H9 (cell line): Measurements from ENCODE around the gene FAM81A. TPM values are rescaled to one million over a fixed set of nuclear protein-coding genes. Genes with fewer than 3 reads are reported as not detected.

ENCODE experiments used
- DNase-seq: peaks from one replicate; pipeline ENCODE4 v3.0.0-alpha.2; 2017
- H2AFZ ChIP-seq: one replicate; pipeline ENCODE4 v1.6.1; 2013; ENCODE audit warnings: mild to moderate bottlenecking, low read length, control low read depth, moderate library complexity
- H2AK5ac ChIP-seq: 2 replicates; pipeline ENCODE4 v1.6.1; 2013; ENCODE audit warnings: low read length, control low read depth, mixed read lengths; ENCODE audit not compliant: insufficient read length
- H2BK120ac ChIP-seq: one replicate; pipeline ENCODE4 v1.6.1; 2013; ENCODE audit warnings: low read depth, mild to moderate bottlenecking, low read length, control low read depth, inconsistent platforms; ENCODE audit not compliant: poor library complexity, severe bottlenecking
- H2BK12ac ChIP-seq: 2 replicates; pipeline ENCODE4 v1.6.1; 2013; ENCODE audit warnings: low read length, control low read depth, mixed read lengths, low read depth; ENCODE audit not compliant: insufficient read length
- H2BK15ac ChIP-seq: 2 replicates; pipeline ENCODE4 v1.6.1; 2013; ENCODE audit warnings: low read depth, low read length, control low read depth
- H2BK20ac ChIP-seq: one replicate; pipeline ENCODE4 v1.6.1; 2013; ENCODE audit warnings: low read depth, mild to moderate bottlenecking, low read length, control low read depth, inconsistent platforms; ENCODE audit not compliant: poor library complexity, severe bottlenecking
- H2BK5ac ChIP-seq: 2 replicates; pipeline ENCODE4 v1.6.1; 2013; ENCODE audit warnings: low read length, control low read depth, mixed read lengths; ENCODE audit not compliant: insufficient read length
- H3K14ac ChIP-seq: 2 replicates; pipeline ENCODE4 v1.6.1; 2013; ENCODE audit warnings: low read length, control low read depth; ENCODE audit not compliant: insufficient read depth
- H3K18ac ChIP-seq: 2 replicates; pipeline ENCODE4 v1.6.1; 2013; ENCODE audit warnings: low read depth, mild to moderate bottlenecking, mixed read lengths, low read length, control low read depth; ENCODE audit not compliant: insufficient read length
- H3K23ac ChIP-seq: 2 replicates; pipeline ENCODE4 v1.6.1; 2013; ENCODE audit warnings: low read length, control low read depth, mixed read lengths, low read depth; ENCODE audit not compliant: insufficient read length
- H3K23me2 ChIP-seq: 2 replicates; pipeline ENCODE4 v1.6.1; 2013; ENCODE audit warnings: low read depth, mild to moderate bottlenecking, mixed read lengths, low read length, control low read depth; ENCODE audit not compliant: insufficient read length, poor library complexity, severe bottlenecking
- H3K27ac ChIP-seq: 2 replicates; pipeline ENCODE4 v1.5.1; 2013; ENCODE audit warnings: low read length, control low read depth, mixed read lengths, low read depth; ENCODE audit not compliant: insufficient read length
- H3K27me3 ChIP-seq: 2 replicates; pipeline ENCODE4 v1.6.1; 2013; ENCODE audit warnings: low read length, control low read depth, inconsistent platforms; ENCODE audit not compliant: insufficient read depth
- H3K4ac ChIP-seq: 2 replicates; pipeline ENCODE4 v1.6.1; 2013; ENCODE audit warnings: low read depth, mild to moderate bottlenecking, control low read depth, inconsistent platforms, low read length, moderate library complexity
- H3K4me1 ChIP-seq: 2 replicates; pipeline ENCODE4 v1.6.1; 2013; ENCODE audit warnings: low read length, control low read depth, inconsistent platforms; ENCODE audit not compliant: insufficient read depth
- H3K4me2 ChIP-seq: 2 replicates; pipeline ENCODE4 v1.6.1; 2013; ENCODE audit warnings: low read length, control low read depth, mixed read lengths; ENCODE audit not compliant: insufficient read length, insufficient read depth
- H3K56ac ChIP-seq: 2 replicates; pipeline ENCODE4 v1.6.1; 2013; ENCODE audit warnings: low read depth, mild to moderate bottlenecking, mixed read lengths, low read length, control low read depth; ENCODE audit not compliant: insufficient read length
- H3K79me1 ChIP-seq: 2 replicates; pipeline ENCODE4 v1.6.1; 2013; ENCODE audit warnings: low read depth, mild to moderate bottlenecking, moderate library complexity, low read length, control low read depth, inconsistent platforms; ENCODE audit not compliant: insufficient read depth, poor library complexity, severe bottlenecking
- H3K79me2 ChIP-seq: 2 replicates; pipeline ENCODE4 v1.6.1; 2013; ENCODE audit warnings: low read length, control low read depth, inconsistent platforms; ENCODE audit not compliant: insufficient read depth
- H3K9ac ChIP-seq: 2 replicates; pipeline ENCODE4 v1.6.1; 2013; ENCODE audit warnings: low read length, control low read depth, mixed read lengths; ENCODE audit not compliant: insufficient read length; ENCODE audit errors: extremely low read depth
- H3K9me3 ChIP-seq: one replicate; pipeline ENCODE4 v1.6.1; 2013; ENCODE audit warnings: low read depth, low read length, inconsistent platforms; ENCODE audit not compliant: control insufficient read depth
- H3T11ph ChIP-seq: one replicate; pipeline ENCODE4 v1.6.1; 2013; ENCODE audit warnings: mild to moderate bottlenecking, low read length, control low read depth, inconsistent platforms
- H4K20me1 ChIP-seq: one replicate; pipeline ENCODE4 v1.6.1; 2013; ENCODE audit not compliant: control insufficient read depth, insufficient read length, insufficient read depth
- H4K5ac ChIP-seq: 2 replicates; pipeline ENCODE4 v1.6.1; 2013; ENCODE audit warnings: low read depth, mild to moderate bottlenecking, mixed read lengths, low read length, control low read depth; ENCODE audit not compliant: insufficient read length
- H4K8ac ChIP-seq: replicated peaks from 2 replicates; pipeline ENCODE4 v1.6.1; 2013; ENCODE audit warnings: low read length, control low read depth, mixed read lengths, low read depth; ENCODE audit not compliant: insufficient read length
- H4K91ac ChIP-seq: 2 replicates; pipeline ENCODE4 v1.6.1; 2013; ENCODE audit warnings: low read depth, mild to moderate bottlenecking, moderate library complexity, mixed read lengths, low read length, control low read depth; ENCODE audit not compliant: insufficient read length
- H3K27ac Mint-ChIP-seq, 3 experiments: 2 replicates in 2 of 3; 3 replicates in 1 of 3; pipeline ENCODE4 v1.8.0; 2020 to 2021; ENCODE audit warnings: mixed read lengths in 3 of 3, mild to moderate bottlenecking in 1 of 3, moderate library complexity in 1 of 3
- H3K27me3 Mint-ChIP-seq: 2 replicates; pipeline ENCODE4 v1.8.0; 2021; ENCODE audit warnings: low read depth, mild to moderate bottlenecking, moderate library complexity, mixed read lengths
- H3K36me3 Mint-ChIP-seq, 3 experiments: 2 replicates in 2 of 3; 3 replicates in 1 of 3; pipeline ENCODE4 v1.8.0; 2020 to 2021; ENCODE audit warnings: low read depth in 3 of 3, mixed read lengths in 3 of 3; ENCODE audit not compliant: insufficient read depth in 1 of 3
- H3K4me1 Mint-ChIP-seq, 2 experiments: 2 replicates each; pipeline ENCODE4 v1.8.0; 2020; ENCODE audit warnings: mixed read lengths in 2 of 2
- H3K4me3 Mint-ChIP-seq, 2 experiments: 2 replicates in 1 of 2; 3 replicates in 1 of 2; pipeline ENCODE4 v1.8.0; 2020 to 2021; ENCODE audit warnings: mild to moderate bottlenecking in 2 of 2, mixed read lengths in 2 of 2, moderate library complexity in 1 of 2
- H3K9me3 Mint-ChIP-seq, 2 experiments: 2 replicates in 1 of 2; 3 replicates in 1 of 2; pipeline ENCODE4 v1.8.0; 2020; ENCODE audit warnings: mild to moderate bottlenecking in 2 of 2, mixed read lengths in 2 of 2, moderate library complexity in 1 of 2
- whole genome bisulfite sequencing: extraction: QIAGEN DNeasy Blood & Tissue Kit; methylation state at CpG from one replicate; pipeline ENCODE4 v1.1.7; 2013; ENCODE audit warnings: missing lambda C conversion rate, low lambda C conversion rate, mixed read lengths; ENCODE audit not compliant: insufficient read length; ENCODE audit errors: extremely low coverage; 5-methylcytosine and 5-hydroxymethylcytosine counted together
- total RNA-seq: library from RNA; stranded (reverse); gene quantifications from 2 replicates; pipeline ENCODE4 v1.2.1, GENCODE V29; 2021
- TF ChIP-seq, protein P1 (sequence below): fragments of 200-600 bp; sonication (generic); conservative IDR thresholded peaks from 3 replicates; pipeline ENCODE4 v1.8.0; 2021; ENCODE audit warnings: antibody characterized with exemption, mild to moderate bottlenecking

Gene FAM81A
- total RNA-seq, 1 experiment from 2014 or later: 1.7 TPM

DNA sequence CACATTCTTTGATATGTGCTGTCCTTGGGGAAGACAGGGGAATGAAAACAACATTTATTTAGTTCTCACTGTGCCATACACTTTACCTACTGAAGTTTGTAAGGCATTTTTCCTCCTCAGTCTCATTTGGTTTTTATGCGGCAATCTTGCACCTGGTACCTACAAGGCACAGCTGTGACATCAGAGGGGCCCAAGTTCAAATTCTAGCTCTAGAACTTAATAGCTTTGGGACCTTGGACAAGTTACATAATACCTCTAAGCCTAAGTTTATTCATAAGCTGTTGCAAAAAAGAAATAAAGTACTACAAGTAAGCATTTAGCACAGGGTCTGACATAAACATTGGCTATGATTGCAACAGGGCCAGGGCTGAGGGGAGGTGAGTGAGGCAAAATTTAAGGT lies 5.6 kb upstream of the FAM81A start:
- no peak overlapping the region for H2BK20ac ChIP-seq
- peaks cover 40% of the 10 kb centered on the region for H3K27me3 Mint-ChIP-seq
- peaks cover 8 to 9% of the 10 kb centered on the region in 2 experiments; a peak in 1 of 5 replicates for H3K9me3 Mint-ChIP-seq
- H2BK15ac ChIP-seq: no peak overlapping the region
- no peak for DNase-seq
- peaks cover 13% of the 10 kb centered on the region for H3K27me3 ChIP-seq
- no peaks in the 10 kb centered on the region for H3K4me1 ChIP-seq
- H4K5ac ChIP-seq: no peak overlapping the region
- no peak overlapping the region for H4K91ac ChIP-seq
- peaks cover 3% of the 10 kb centered on the region for H3K23me2 ChIP-seq
- H3K36me3 Mint-ChIP-seq: no peaks in the 10 kb centered on the region; a peak in 1 of 7 replicates
- no peak overlapping the region for H3K27ac Mint-ChIP-seq
- H3K9me3 ChIP-seq: no peaks in the 10 kb centered on the region
- no peak overlapping the region for H3T11ph ChIP-seq
- H4K8ac ChIP-seq: no peak overlapping the region
- no peak overlapping the region for H3K4me2 ChIP-seq
- H3K4ac ChIP-seq: no peak overlapping the region
- H2AFZ ChIP-seq: no peak overlapping the region
- no peak overlapping the region for H3K23ac ChIP-seq
- H3K4me1 Mint-ChIP-seq: peaks cover 8 to 10% of the 10 kb centered on the region in 2 experiments
- no peak overlapping the region for H2AK5ac ChIP-seq
- H3K56ac ChIP-seq: no peak overlapping the region
- no peaks in the 10 kb centered on the region for H3K79me2 ChIP-seq
- no peak overlapping the region for H3K4me3 Mint-ChIP-seq
- H3K18ac ChIP-seq: no peak overlapping the region
- no peak overlapping the region for H2BK5ac ChIP-seq
- H4K20me1 ChIP-seq: no peaks in the 10 kb centered on the region
- H3K79me1 ChIP-seq: no peaks in the 10 kb centered on the region
- no peak overlapping the region for H3K9ac ChIP-seq
- no peak overlapping the region for H2BK12ac ChIP-seq
- H3K14ac ChIP-seq: no peak overlapping the region
- TF ChIP-seq, protein P1, sequence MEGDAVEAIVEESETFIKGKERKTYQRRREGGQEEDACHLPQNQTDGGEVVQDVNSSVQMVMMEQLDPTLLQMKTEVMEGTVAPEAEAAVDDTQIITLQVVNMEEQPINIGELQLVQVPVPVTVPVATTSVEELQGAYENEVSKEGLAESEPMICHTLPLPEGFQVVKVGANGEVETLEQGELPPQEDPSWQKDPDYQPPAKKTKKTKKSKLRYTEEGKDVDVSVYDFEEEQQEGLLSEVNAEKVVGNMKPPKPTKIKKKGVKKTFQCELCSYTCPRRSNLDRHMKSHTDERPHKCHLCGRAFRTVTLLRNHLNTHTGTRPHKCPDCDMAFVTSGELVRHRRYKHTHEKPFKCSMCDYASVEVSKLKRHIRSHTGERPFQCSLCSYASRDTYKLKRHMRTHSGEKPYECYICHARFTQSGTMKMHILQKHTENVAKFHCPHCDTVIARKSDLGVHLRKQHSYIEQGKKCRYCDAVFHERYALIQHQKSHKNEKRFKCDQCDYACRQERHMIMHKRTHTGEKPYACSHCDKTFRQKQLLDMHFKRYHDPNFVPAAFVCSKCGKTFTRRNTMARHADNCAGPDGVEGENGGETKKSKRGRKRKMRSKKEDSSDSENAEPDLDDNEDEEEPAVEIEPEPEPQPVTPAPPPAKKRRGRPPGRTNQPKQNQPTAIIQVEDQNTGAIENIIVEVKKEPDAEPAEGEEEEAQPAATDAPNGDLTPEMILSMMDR: no peak
- H2BK120ac ChIP-seq: no peak overlapping the region
- WGBS: no CpG with 5 or more reads among the region's 1 CpG
- no peak overlapping the region for H3K27ac ChIP-seq
